Uterus (tissue), 4 donors: ENCODE measurements around the gene MAP3K1. TPM values are rescaled to one million over a fixed set of nuclear protein-coding genes. Genes with fewer than 3 reads are reported as not detected.

ENCODE experiments used
- DNase-seq, 2 donors: peaks; one replicate each; pipeline ENCODE4 v3.0.0-alpha.2; 2019 to 2020
- H3K27ac ChIP-seq, 2 donors: fragments of 200-600 bp; sonication (generic); 1 replicate in 1 of 2; 2 replicates in 1 of 2; pipeline ENCODE4 v1.5.1; 2016 to 2018
- H3K27me3 ChIP-seq, 2 donors: fragments of 200-600 bp; sonication (generic); one replicate each; pipeline ENCODE4 v1.5.1; 2018 to 2019; ENCODE audit warnings: control low read depth in 1 of 2
- H3K36me3 ChIP-seq, 2 donors: fragments of 200-600 bp; sonication (generic); one replicate each; pipeline ENCODE4 v1.5.1; 2019; ENCODE audit warnings: control low read depth in 1 of 2
- H3K4me1 ChIP-seq, 2 donors: fragments of 200-600 bp; sonication (generic); one replicate each; pipeline ENCODE4 v1.5.1; 2018 to 2019; ENCODE audit warnings: control low read depth in 1 of 2
- H3K4me3 ChIP-seq, 2 donors: fragments of 200-600 bp; sonication (generic); 1 replicate in 1 of 2; 2 replicates in 1 of 2; pipeline ENCODE4 v1.5.1; 2018 to 2019; ENCODE audit warnings: mild to moderate bottlenecking in 1 of 2
- H3K9me3 ChIP-seq, 2 donors: fragments of 200-600 bp; sonication (generic); one replicate each; pipeline ENCODE4 v1.5.1; 2019; ENCODE audit warnings: control low read depth in 1 of 2
- CTCF ChIP-seq, 4 experiments: fragments of 200-600 bp in 2 of 4; fragments of 450-650 bp in 2 of 4; sonication (generic) in 2 of 4; IDR thresholded peaks; one replicate each; pipeline ENCODE4 v1.5.1; 2016 to 2019; ENCODE audit warnings: antibody characterized with exemption in 4 of 4, mild to moderate bottlenecking in 2 of 4, moderate library complexity in 1 of 4
- POLR2A ChIP-seq, 2 donors: fragments of 450-650 bp; IDR thresholded peaks; one replicate each; pipeline ENCODE4 v1.6.1; 2016; ENCODE audit warnings: antibody characterized with exemption in 2 of 2, mild to moderate bottlenecking in 1 of 2, moderate library complexity in 1 of 2
- intact Hi-C: fragments of 100-400 bp; cut with DNase I; formaldehyde crosslinking; loops from one replicate; pipeline ENCODE4 v1.15.1; 2023; ENCODE audit warnings: low total_unique reads
- total RNA-seq, 4 donors: library from RNA; depleted of rRNA in 3 of 4; stranded (reverse); fragments of >200 nt in 3 of 4; gene quantifications; one replicate each; pipeline versions ENCODE4 v1.1.0 to v1.2.4, GENCODE V29; 2014 to 2023
- donor health status: DM: yes; HTN: yes; CAD: no.

MAP3K1 gene
- total RNA-seq, 4 donors from 2014 or later = 9.0 to 95.3 (median 20.0) TPM

- DNase-seq = no peak
- intact Hi-C loops = no loop called here
- H3K4me1 ChIP-seq = no peaks in the 10 kb centered on the region
- no peaks in the 10 kb centered on the region for H3K36me3 ChIP-seq
- H3K9me3 ChIP-seq = no peaks in the 10 kb centered on the region
- H3K27me3 ChIP-seq = no peaks in the 10 kb centered on the region
- TF ChIP-seq POLR2A (IDR thresholded peaks at IDR 0.05) = no peak
- TF ChIP-seq CTCF (IDR thresholded peaks at IDR 0.05) = no peak
- H3K4me3 ChIP-seq = no peak overlapping the region
- H3K27ac ChIP-seq = no peak overlapping the region
Measured at GRCh38 chr5:56876327-56876726, 61.0 kb downstream of the MAP3K1 start.

- no peak for DNase-seq
- Histone ChIP-seq H3K27me3 (no peaks in the 10 kb centered on the region), H3K36me3 (no peaks in the 10 kb centered on the region), H3K27ac (no peak overlapping the region), H3K4me3 (no peak overlapping the region), H3K4me1 (no peaks in the 10 kb centered on the region), H3K9me3 (no peaks in the 10 kb centered on the region)
- intact Hi-C loops = no loop called here
- TF ChIP-seq POLR2A (IDR thresholded peaks at IDR 0.05) (no peak), CTCF (IDR thresholded peaks at IDR 0.05) (no peak)
Measured at GRCh38 chr5:56881571-56881970, 66.2 kb downstream of the MAP3K1 start.

- TF ChIP-seq POLR2A (IDR thresholded peaks at IDR 0.05) = no peak
- TF ChIP-seq CTCF (IDR thresholded peaks at IDR 0.05) = no peak
- Histone ChIP-seq H3K4me3 (no peak overlapping the region), H3K36me3 (no peaks in the 10 kb centered on the region), H3K27ac (no peak overlapping the region), H3K4me1 (no peaks in the 10 kb centered on the region), H3K27me3 (no peaks in the 10 kb centered on the region), H3K9me3 (no peaks in the 10 kb centered on the region)
- intact Hi-C loops = no loop called here
- no peak for DNase-seq
Measured at GRCh38 chr5:56893251-56893951, 78.1 kb downstream of the MAP3K1 start.

GRCh38 chr5:56896763-56897162 lies 81.4 kb downstream of the MAP3K1 start:
- Histone ChIP-seq H3K9me3 (no peaks in the 10 kb centered on the region), H3K27me3 (no peaks in the 10 kb centered on the region), H3K27ac (no peak overlapping the region), H3K4me3 (no peak overlapping the region), H3K36me3 (no peaks in the 10 kb centered on the region), H3K4me1 (no peaks in the 10 kb centered on the region)
- TF ChIP-seq CTCF (IDR thresholded peaks at IDR 0.05) (no peak), POLR2A (IDR thresholded peaks at IDR 0.05) (no peak)
- intact Hi-C loops = no loop called here
- DNase-seq = no peak

- no peaks in the 10 kb centered on the region for H3K27me3 ChIP-seq
- H3K4me3 ChIP-seq = no peak overlapping the region
- intact Hi-C loops = no loop called here
- H3K27ac ChIP-seq = no peak overlapping the region
- TF ChIP-seq POLR2A (IDR thresholded peaks at IDR 0.05) = no peak
- no peak for TF ChIP-seq CTCF (IDR thresholded peaks at IDR 0.05)
- no peak for DNase-seq
- no peaks in the 10 kb centered on the region for H3K36me3 ChIP-seq
- no peaks in the 10 kb centered on the region for H3K9me3 ChIP-seq
- H3K4me1 ChIP-seq = no peaks in the 10 kb centered on the region
Measured at GRCh38 chr5:56898213-56898612, 82.9 kb downstream of the MAP3K1 start.
